ENCODE measurements around the gene NOTCH2. TPM values are rescaled to one million over a fixed set of nuclear protein-coding genes. Genes with fewer than 3 reads are reported as not detected.
A peak's percentile ranks its signal among the peaks of the same experiment; 100 is the strongest.

NOTCH2 gene
- total RNA-seq, 1 donor from 2014 or later, result 75.6 TPM

- Histone ChIP-seq H3K4me3 (no peak overlapping the region), H3K9me3 (no peaks in the 10 kb centered on the region), H3K27me3 (no peaks in the 10 kb centered on the region), H3K36me3 (peaks cover 0 to 60% of the 10 kb centered on the region in 2 donors), H3K4me1 (peaks cover 7% of the 10 kb centered on the region), H3K27ac (no peak overlapping the region)
- no peak for DNase-seq (ENCODE audit: extremely low spot score in 2 of 2)
- intact Hi-C loops (cut with DNase I), result no loop called here
- TF ChIP-seq POLR2AphosphoS5 (IDR thresholded peaks at IDR 0.05; ENCODE audit: insufficient read depth in 1 of 2, low read depth in 1 of 2) (no peak), CTCF (IDR thresholded peaks at IDR 0.05) (no peak), POLR2A (IDR thresholded peaks at IDR 0.05) (no peak)
Observed at GRCh38 chr1:119952496-119952895, 117.0 kb downstream of the NOTCH2 start.

DNA sequence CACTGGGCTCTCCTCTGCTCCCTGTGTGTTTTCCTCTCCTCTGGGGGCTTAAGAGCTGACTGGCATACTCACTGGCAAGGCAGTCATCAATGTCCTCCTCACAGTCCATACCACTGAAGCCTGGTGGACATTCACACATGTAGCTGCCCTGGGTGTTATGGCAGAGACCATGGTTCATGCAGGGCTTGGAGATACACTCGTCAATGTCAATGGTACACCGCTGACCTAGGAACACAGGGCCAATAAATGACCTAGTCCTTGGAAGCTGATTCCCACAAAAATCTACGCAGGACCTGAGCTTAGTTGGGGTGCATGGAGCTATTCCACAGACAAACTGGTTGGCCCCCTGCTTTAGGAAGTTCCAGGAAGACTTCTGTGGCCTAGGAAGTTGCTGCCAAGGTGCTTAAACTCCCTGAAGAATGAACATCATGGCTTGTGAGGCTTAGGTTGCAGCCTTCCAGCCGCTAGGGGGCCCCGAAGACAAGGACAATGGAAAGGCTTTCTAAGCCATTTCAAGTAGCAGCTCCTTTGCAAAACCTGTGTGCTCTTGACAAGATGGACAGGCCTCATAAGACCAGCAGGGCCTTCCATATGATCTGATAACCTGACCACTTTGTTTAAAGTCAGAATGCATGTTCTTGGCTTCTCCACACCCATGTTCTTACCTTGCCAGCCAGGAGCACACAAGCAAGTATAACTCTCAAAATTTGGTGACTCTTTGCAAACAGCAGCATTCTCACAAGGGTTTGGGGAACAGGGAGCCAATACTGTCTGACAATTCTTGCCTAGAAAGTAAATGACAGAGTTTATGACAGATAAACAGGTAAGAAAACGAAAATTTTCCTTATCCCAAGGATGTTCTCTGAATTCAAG, 120.9 kb downstream of the NOTCH2 start:
- no peak for DNase-seq (ENCODE audit: extremely low spot score in 2 of 2)
- TF ChIP-seq POLR2AphosphoS5 (IDR thresholded peaks at IDR 0.05; ENCODE audit: insufficient read depth in 1 of 2, low read depth in 1 of 2), result no peak
- no peak for TF ChIP-seq POLR2A (IDR thresholded peaks at IDR 0.05)
- peak; percentile 29 to 77 (median 63) for TF ChIP-seq CTCF (IDR thresholded peaks at IDR 0.05)
- Histone ChIP-seq H3K27me3 (no peaks in the 10 kb centered on the region), H3K4me1 (peaks cover 7% of the 10 kb centered on the region), H3K27ac (no peak overlapping the region), H3K36me3 (peaks cover 0 to 43% of the 10 kb centered on the region in 2 donors), H3K4me3 (no peak overlapping the region), H3K9me3 (no peaks in the 10 kb centered on the region)
- intact Hi-C loops (cut with DNase I), result no loop called here

- Histone ChIP-seq H3K9me3 (no peaks in the 10 kb centered on the region), H3K4me3 (no peak overlapping the region), H3K36me3 (peaks cover 0 to 32% of the 10 kb centered on the region in 2 donors), H3K4me1 (peaks cover 7% of the 10 kb centered on the region), H3K27me3 (no peaks in the 10 kb centered on the region), H3K27ac (no peak overlapping the region)
- intact Hi-C loops (cut with DNase I), result no loop called here
- TF ChIP-seq POLR2AphosphoS5 (IDR thresholded peaks at IDR 0.05; ENCODE audit: insufficient read depth in 1 of 2, low read depth in 1 of 2), result no peak
- no peak for TF ChIP-seq POLR2A (IDR thresholded peaks at IDR 0.05)
- TF ChIP-seq CTCF (IDR thresholded peaks at IDR 0.05), result no peak
- no peak for DNase-seq (ENCODE audit: extremely low spot score in 2 of 2)
Observed at GRCh38 chr1:119947468-119947867, 122.0 kb downstream of the NOTCH2 start.

GRCh38 chr1:119946724-119947123, 122.7 kb downstream of the NOTCH2 start:
- peaks cover 7% of the 10 kb centered on the region for H3K4me1 ChIP-seq
- H3K27ac ChIP-seq, result no peak overlapping the region
- peaks cover 0 to 26% of the 10 kb centered on the region in 2 donors for H3K36me3 ChIP-seq
- DNase-seq (ENCODE audit: extremely low spot score in 2 of 2), result no peak
- no peak overlapping the region for H3K4me3 ChIP-seq
- intact Hi-C loops (cut with DNase I), result no loop called here
- TF ChIP-seq CTCF (IDR thresholded peaks at IDR 0.05), result no peak
- no peak for TF ChIP-seq POLR2AphosphoS5 (IDR thresholded peaks at IDR 0.05; ENCODE audit: insufficient read depth in 1 of 2, low read depth in 1 of 2)
- no peak for TF ChIP-seq POLR2A (IDR thresholded peaks at IDR 0.05)
- no peaks in the 10 kb centered on the region for H3K27me3 ChIP-seq
- no peaks in the 10 kb centered on the region for H3K9me3 ChIP-seq

GRCh38 chr1:119943216-119943615, 126.2 kb downstream of the NOTCH2 start:
- Histone ChIP-seq H3K27me3 (no peaks in the 10 kb centered on the region), H3K27ac (no peak overlapping the region), H3K9me3 (no peaks in the 10 kb centered on the region), H3K36me3 (peaks cover 0 to 28% of the 10 kb centered on the region in 2 donors), H3K4me1 (no peaks in the 10 kb centered on the region), H3K4me3 (no peak overlapping the region)
- TF ChIP-seq CTCF (IDR thresholded peaks at IDR 0.05), result no peak
- TF ChIP-seq POLR2AphosphoS5 (IDR thresholded peaks at IDR 0.05; ENCODE audit: insufficient read depth in 1 of 2, low read depth in 1 of 2), result no peak
- no peak for TF ChIP-seq POLR2A (IDR thresholded peaks at IDR 0.05)
- no peak for DNase-seq (ENCODE audit: extremely low spot score in 2 of 2)
- intact Hi-C loops (cut with DNase I), result no loop called here

Data from vagina (tissue), 2 donors.